Measurements from ENCODE around the gene MTUS2.

The MTUS2 gene

DNA sequence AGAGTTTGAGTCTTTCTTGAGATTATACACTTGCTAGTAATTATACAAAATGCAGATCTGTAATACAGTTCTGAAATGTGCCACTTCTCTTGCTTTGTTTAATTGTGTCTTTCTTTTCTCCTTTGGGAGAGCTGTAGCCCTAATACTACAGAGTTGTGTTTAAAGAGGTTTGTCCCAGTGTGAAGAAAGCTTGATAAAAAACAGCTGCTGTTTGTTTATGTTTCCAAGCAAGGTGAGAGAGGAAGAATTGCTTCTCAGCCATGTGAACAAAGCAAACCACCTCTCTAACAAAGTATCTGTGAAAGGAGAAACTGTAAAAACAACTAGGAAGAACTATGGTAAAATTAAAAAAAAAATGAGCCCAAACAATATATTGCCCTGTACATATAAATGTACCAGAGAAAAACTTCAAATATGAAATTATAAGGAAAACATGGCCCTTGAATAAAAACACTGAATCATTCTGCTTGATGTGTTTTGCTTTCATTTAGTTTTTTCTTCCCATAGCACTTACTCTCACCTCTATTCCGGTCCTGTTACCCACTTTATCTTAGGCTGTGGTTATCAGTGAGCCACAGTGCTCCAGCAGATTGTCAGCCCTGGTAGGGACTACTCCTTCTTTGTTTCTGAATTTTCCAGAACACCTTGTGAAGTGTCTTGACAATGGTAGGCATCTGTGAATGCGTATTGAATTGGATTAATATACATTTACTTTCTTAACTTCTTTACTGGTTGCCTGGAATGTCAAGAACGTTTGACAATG is 257.1 kb downstream of the MTUS2 start:
- Histone ChIP-seq H2AFZ (ENCODE audit: low read depth, low read length, severe bottlenecking) (no peak overlapping the region), H3K4me2 (ENCODE audit: low read depth, low read length, poor library complexity, severe bottlenecking) (no peak overlapping the region), H3K4me3 (ENCODE audit: insufficient read depth, low read length, poor library complexity, severe bottlenecking) (no peak overlapping the region), H3K9ac (ENCODE audit: low read length) (no peak overlapping the region), H4K20me1 (ENCODE audit: low read depth, low read length) (no peaks in the 10 kb centered on the region), H3K9me2 (replicated peaks; ENCODE audit: insufficient read depth, low read length) (no peaks in the 10 kb centered on the region), H3F3A (ENCODE audit: insufficient read depth) (no peaks in the 10 kb centered on the region), H3K36me3 (ENCODE audit: low read length) (no peaks in the 10 kb centered on the region), H3K9me3 (ENCODE audit: insufficient read depth, low read length) (no peaks in the 10 kb centered on the region), H3K27ac (ENCODE audit: low read depth, low read length) (no peak overlapping the region), H3K27me3 (ENCODE audit: low read length) (no peaks in the 10 kb centered on the region), H3K79me2 (ENCODE audit: insufficient read depth, low read length) (no peaks in the 10 kb centered on the region)
- no peak for TF ChIP-seq EZH2phosphoT487 (conservative IDR thresholded peaks at IDR 0.05; ENCODE audit: low read length)
- TF ChIP-seq, protein P1, sequence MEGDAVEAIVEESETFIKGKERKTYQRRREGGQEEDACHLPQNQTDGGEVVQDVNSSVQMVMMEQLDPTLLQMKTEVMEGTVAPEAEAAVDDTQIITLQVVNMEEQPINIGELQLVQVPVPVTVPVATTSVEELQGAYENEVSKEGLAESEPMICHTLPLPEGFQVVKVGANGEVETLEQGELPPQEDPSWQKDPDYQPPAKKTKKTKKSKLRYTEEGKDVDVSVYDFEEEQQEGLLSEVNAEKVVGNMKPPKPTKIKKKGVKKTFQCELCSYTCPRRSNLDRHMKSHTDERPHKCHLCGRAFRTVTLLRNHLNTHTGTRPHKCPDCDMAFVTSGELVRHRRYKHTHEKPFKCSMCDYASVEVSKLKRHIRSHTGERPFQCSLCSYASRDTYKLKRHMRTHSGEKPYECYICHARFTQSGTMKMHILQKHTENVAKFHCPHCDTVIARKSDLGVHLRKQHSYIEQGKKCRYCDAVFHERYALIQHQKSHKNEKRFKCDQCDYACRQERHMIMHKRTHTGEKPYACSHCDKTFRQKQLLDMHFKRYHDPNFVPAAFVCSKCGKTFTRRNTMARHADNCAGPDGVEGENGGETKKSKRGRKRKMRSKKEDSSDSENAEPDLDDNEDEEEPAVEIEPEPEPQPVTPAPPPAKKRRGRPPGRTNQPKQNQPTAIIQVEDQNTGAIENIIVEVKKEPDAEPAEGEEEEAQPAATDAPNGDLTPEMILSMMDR (IDR thresholded peaks at IDR 0.05; ENCODE audit: insufficient read depth, low read length, poor library complexity, severe bottlenecking), result no peak

GRCh38 chr13:29081036-29081435 is 260.9 kb downstream of the MTUS2 start:
- Histone ChIP-seq H3K27ac (ENCODE audit: low read depth, low read length) (no peak overlapping the region), H3K9me3 (ENCODE audit: insufficient read depth, low read length) (no peaks in the 10 kb centered on the region), H3F3A (ENCODE audit: insufficient read depth) (no peaks in the 10 kb centered on the region), H3K36me3 (ENCODE audit: low read length) (no peaks in the 10 kb centered on the region), H3K4me3 (ENCODE audit: insufficient read depth, low read length, poor library complexity, severe bottlenecking) (no peak overlapping the region), H3K9ac (ENCODE audit: low read length) (no peak overlapping the region), H3K9me2 (replicated peaks; ENCODE audit: insufficient read depth, low read length) (no peaks in the 10 kb centered on the region), H3K79me2 (ENCODE audit: insufficient read depth, low read length) (no peaks in the 10 kb centered on the region), H3K4me2 (ENCODE audit: low read depth, low read length, poor library complexity, severe bottlenecking) (no peak overlapping the region), H3K27me3 (ENCODE audit: low read length) (no peaks in the 10 kb centered on the region), H2AFZ (ENCODE audit: low read depth, low read length, severe bottlenecking) (no peak overlapping the region), H4K20me1 (ENCODE audit: low read depth, low read length) (no peaks in the 10 kb centered on the region)
- TF ChIP-seq, protein P1 (IDR thresholded peaks at IDR 0.05; ENCODE audit: insufficient read depth, low read length, poor library complexity, severe bottlenecking), result no peak
- no peak for TF ChIP-seq EZH2phosphoT487 (conservative IDR thresholded peaks at IDR 0.05; ENCODE audit: low read length)

GRCh38 chr13:29081697-29082440 is 261.7 kb downstream of the MTUS2 start:
- TF ChIP-seq, protein P1 (IDR thresholded peaks at IDR 0.05; ENCODE audit: insufficient read depth, low read length, poor library complexity, severe bottlenecking), result no peak
- no peak for TF ChIP-seq EZH2phosphoT487 (conservative IDR thresholded peaks at IDR 0.05; ENCODE audit: low read length)
- H2AFZ ChIP-seq (ENCODE audit: low read depth, low read length, severe bottlenecking), result no peak overlapping the region
- no peak overlapping the region for H3K27ac ChIP-seq (ENCODE audit: low read depth, low read length)

More at GRCh38 chr13:29081697-29082440, 261.7 kb downstream of the MTUS2 start:
- no peak overlapping the region for H3K4me3 ChIP-seq (ENCODE audit: insufficient read depth, low read length, poor library complexity, severe bottlenecking)
- H3K79me2 ChIP-seq (ENCODE audit: insufficient read depth, low read length), result no peaks in the 10 kb centered on the region
- no peaks in the 10 kb centered on the region for H3K36me3 ChIP-seq (ENCODE audit: low read length)
- no peaks in the 10 kb centered on the region for H3K9me2 ChIP-seq (replicated peaks; ENCODE audit: insufficient read depth, low read length)
- H3K4me2 ChIP-seq (ENCODE audit: low read depth, low read length, poor library complexity, severe bottlenecking), result no peak overlapping the region
- H4K20me1 ChIP-seq (ENCODE audit: low read depth, low read length), result no peaks in the 10 kb centered on the region
- H3K9me3 ChIP-seq (ENCODE audit: insufficient read depth, low read length), result no peaks in the 10 kb centered on the region
- H3K27me3 ChIP-seq (ENCODE audit: low read length), result no peaks in the 10 kb centered on the region
- H3F3A ChIP-seq (ENCODE audit: insufficient read depth), result no peaks in the 10 kb centered on the region
- H3K9ac ChIP-seq (ENCODE audit: low read length), result no peak overlapping the region

Data from SU-DHL-6 (cell line).